HEK293T (cell line): ENCODE data around the gene AGPAT4.

Source experiments
- ELF4 ChIP-seq: fragments of 450-650 bp; IDR thresholded peaks from 2 replicates; pipeline ENCODE4 v1.6.1; 2017; ENCODE audit warnings: antibody characterized with exemption
- FOXM1 ChIP-seq: fragments of 450-650 bp; IDR thresholded peaks from 2 replicates; pipeline ENCODE4 v1.6.1; 2017; ENCODE audit warnings: mild to moderate bottlenecking, borderline replicate concordance
- TF ChIP-seq, protein P1 (sequence below): fragments of 450-650 bp; IDR thresholded peaks from 2 replicates; pipeline ENCODE4 v1.6.1; 2016

DNA sequence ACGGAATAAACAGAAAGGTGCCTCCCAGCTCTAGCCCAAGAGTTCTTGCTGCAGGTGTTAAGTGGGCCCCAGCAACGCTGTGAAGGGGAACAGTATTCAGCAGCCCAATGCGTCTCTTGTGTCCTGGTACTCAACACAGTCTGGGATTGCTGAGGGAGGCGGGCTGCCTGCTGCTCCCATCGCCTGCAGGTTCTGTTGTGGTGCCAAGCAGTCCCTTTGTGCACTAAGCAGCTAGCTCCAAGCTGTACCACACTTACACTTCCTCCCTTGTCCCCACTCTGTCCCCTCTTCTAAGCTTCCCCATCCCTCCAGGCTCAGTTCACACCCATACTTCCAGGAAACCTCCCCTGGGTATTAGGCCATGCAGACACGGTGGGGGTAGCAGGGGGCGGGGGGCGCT is 92.7 kb downstream of the AGPAT4 start:
- TF ChIP-seq, protein P1, sequence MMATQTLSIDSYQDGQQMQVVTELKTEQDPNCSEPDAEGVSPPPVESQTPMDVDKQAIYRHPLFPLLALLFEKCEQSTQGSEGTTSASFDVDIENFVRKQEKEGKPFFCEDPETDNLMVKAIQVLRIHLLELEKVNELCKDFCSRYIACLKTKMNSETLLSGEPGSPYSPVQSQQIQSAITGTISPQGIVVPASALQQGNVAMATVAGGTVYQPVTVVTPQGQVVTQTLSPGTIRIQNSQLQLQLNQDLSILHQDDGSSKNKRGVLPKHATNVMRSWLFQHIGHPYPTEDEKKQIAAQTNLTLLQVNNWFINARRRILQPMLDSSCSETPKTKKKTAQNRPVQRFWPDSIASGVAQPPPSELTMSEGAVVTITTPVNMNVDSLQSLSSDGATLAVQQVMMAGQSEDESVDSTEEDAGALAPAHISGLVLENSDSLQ = no peak
- TF ChIP-seq FOXM1 = no peak
- TF ChIP-seq ELF4 = no peak
